Measurements from ENCODE around the gene KCNT2. TPM values are rescaled to one million over a fixed set of nuclear protein-coding genes. Genes with fewer than 3 reads are reported as not detected.

The KCNT2 gene
- total RNA-seq, 1 donor from 2014 or later, result not detected

- no peak overlapping the region for H3K4me3 Mint-ChIP-seq
- DNase-seq (no peak), ATAC-seq (ENCODE audit: low read depth) (no peak)
- CTCF ChIA-PET, result no interaction called here
- no peaks in the 10 kb centered on the region for H3K36me3 Mint-ChIP-seq (ENCODE audit: low read depth)
- POLR2A ChIA-PET, result no interaction called here
- no peaks in the 10 kb centered on the region for H3K27me3 Mint-ChIP-seq
- intact Hi-C loops (cut with micrococcal nuclease), result no loop called here
- H3K9me3 Mint-ChIP-seq, result peaks cover 2% of the 10 kb centered on the region
- no peak overlapping the region for H3K27ac Mint-ChIP-seq
- no peaks in the 10 kb centered on the region for H3K4me1 Mint-ChIP-seq
- no peak for TF ChIP-seq CTCF (IDR thresholded peaks at IDR 0.05)
Measured at GRCh38 chr1:196400478-196401451, 207.5 kb downstream of the KCNT2 start.

- no peaks in the 10 kb centered on the region for H3K27me3 Mint-ChIP-seq
- TF ChIP-seq CTCF (IDR thresholded peaks at IDR 0.05), result no peak
- ATAC-seq (ENCODE audit: low read depth), result no peak
- intact Hi-C loops (cut with micrococcal nuclease), result no loop called here
- peaks cover 2% of the 10 kb centered on the region for H3K9me3 Mint-ChIP-seq
- ChIA-PET CTCF (no interaction called here), POLR2A (no interaction called here)
- H3K27ac Mint-ChIP-seq, result no peak overlapping the region
- no peak overlapping the region for H3K4me3 Mint-ChIP-seq
- no peak for DNase-seq
- H3K36me3 Mint-ChIP-seq (ENCODE audit: low read depth), result no peaks in the 10 kb centered on the region
- no peaks in the 10 kb centered on the region for H3K4me1 Mint-ChIP-seq
Measured at GRCh38 chr1:196399713-196400112, 208.5 kb downstream of the KCNT2 start.

GRCh38 chr1:196393742-196394141, 214.5 kb downstream of the KCNT2 start:
- Mint-ChIP-seq H3K27ac (no peak overlapping the region), H3K27me3 (no peaks in the 10 kb centered on the region), H3K9me3 (no peaks in the 10 kb centered on the region), H3K4me1 (no peaks in the 10 kb centered on the region), H3K4me3 (no peak overlapping the region), H3K36me3 (ENCODE audit: low read depth) (no peaks in the 10 kb centered on the region)
- ChIA-PET POLR2A (no interaction called here), CTCF (no interaction called here)
- no peak for TF ChIP-seq CTCF (IDR thresholded peaks at IDR 0.05)
- DNase-seq (no peak), ATAC-seq (ENCODE audit: low read depth) (no peak)
- intact Hi-C loops (cut with micrococcal nuclease), result no loop called here

- ChIA-PET POLR2A (no interaction called here), CTCF (no interaction called here)
- Mint-ChIP-seq H3K36me3 (ENCODE audit: low read depth) (no peaks in the 10 kb centered on the region), H3K4me1 (no peaks in the 10 kb centered on the region), H3K9me3 (no peaks in the 10 kb centered on the region), H3K4me3 (no peak overlapping the region), H3K27ac (no peak overlapping the region), H3K27me3 (no peaks in the 10 kb centered on the region)
- DNase-seq, result no peak
- TF ChIP-seq CTCF (IDR thresholded peaks at IDR 0.05), result no peak
- intact Hi-C loops (cut with micrococcal nuclease), result no loop called here
- ATAC-seq (ENCODE audit: low read depth), result no peak
Measured at GRCh38 chr1:196393282-196393681, 215.0 kb downstream of the KCNT2 start.

- ATAC-seq (ENCODE audit: low read depth) (no peak), DNase-seq (no peak)
- H3K9me3 Mint-ChIP-seq, result peaks cover 4% of the 10 kb centered on the region
- no peak overlapping the region for H3K4me3 Mint-ChIP-seq
- no peak for TF ChIP-seq CTCF (IDR thresholded peaks at IDR 0.05)
- POLR2A ChIA-PET, result no interaction called here
- H3K27ac Mint-ChIP-seq, result no peak overlapping the region
- CTCF ChIA-PET, result no interaction called here
- H3K27me3 Mint-ChIP-seq, result no peaks in the 10 kb centered on the region
- no peaks in the 10 kb centered on the region for H3K36me3 Mint-ChIP-seq (ENCODE audit: low read depth)
- no peaks in the 10 kb centered on the region for H3K4me1 Mint-ChIP-seq
- intact Hi-C loops (cut with micrococcal nuclease), result no loop called here
Measured at GRCh38 chr1:196387766-196388165, 220.5 kb downstream of the KCNT2 start.

Measured in activated B cell treated with CpG ODN at 0.5 μM for 24 hours (primary cell).